Stimulated activated CD4-positive, alpha-beta T cell treated with anti-CD3 and anti-CD28 coated beads, TNF-alpha, amount 100 ng/mL, for 24 hours (primary cell): ENCODE results near the gene KLF11.
"Not testable (repeated sequence)": the region's sequence is repeated elsewhere in the genome, so short reads cannot be mapped to it uniquely, and the experiment has no call there.

Experiments
- DNase-seq, 3 experiments: peaks; one replicate each; pipeline ENCODE4 v3.0.0-alpha.2; 2020; ENCODE audit warnings: low read depth in 3 of 3

The KLF11 gene

GRCh38 chr2:10022966-10023662, 20.2 kb upstream of the KLF11 start:
- no peak for DNase-seq

- no peak for DNase-seq
Measured at GRCh38 chr2:10026940-10027569, 16.3 kb upstream of the KLF11 start.

- no peak for DNase-seq
Measured at GRCh38 chr2:10027660-10028330, 15.6 kb upstream of the KLF11 start.

GRCh38 chr2:10028407-10028987, 14.9 kb upstream of the KLF11 start:
- DNase-seq: no peak

- DNase-seq: peak in 1 of 3 experiments; percentile 45
Measured at GRCh38 chr2:10028988-10029874, 14.1 kb upstream of the KLF11 start.

- no peak for DNase-seq
Measured at GRCh38 chr2:10029875-10030223, 13.5 kb upstream of the KLF11 start.

- DNase-seq: no peak
Measured at GRCh38 chr2:10030311-10030736, 13.0 kb upstream of the KLF11 start.

- DNase-seq: not testable (repeated sequence)
Measured at GRCh38 chr2:10030798-10031197, 12.6 kb upstream of the KLF11 start.

- no peak for DNase-seq
Measured at GRCh38 chr2:10031886-10032745, 11.2 kb upstream of the KLF11 start.

GRCh38 chr2:10032746-10033105, 10.6 kb upstream of the KLF11 start:
- DNase-seq: no peak

- no peak for DNase-seq
Measured at GRCh38 chr2:10033251-10034006, 9.9 kb upstream of the KLF11 start.

- DNase-seq: no peak
Measured at GRCh38 chr2:10034333-10035052, 8.9 kb upstream of the KLF11 start.

- no peak for DNase-seq
Measured at GRCh38 chr2:10035053-10035422, 8.3 kb upstream of the KLF11 start.

GRCh38 chr2:10035633-10036032, 7.7 kb upstream of the KLF11 start:
- no peak for DNase-seq

- DNase-seq: peak in 1 of 3 experiments; percentile 28
Measured at GRCh38 chr2:10036095-10036884, 7.1 kb upstream of the KLF11 start.

- DNase-seq: no peak
Measured at GRCh38 chr2:10038123-10038522, 5.2 kb upstream of the KLF11 start.

GRCh38 chr2:10038716-10039115, 4.6 kb upstream of the KLF11 start:
- no peak for DNase-seq

- DNase-seq: no peak
Measured at GRCh38 chr2:10039658-10040410, 3.5 kb upstream of the KLF11 start.
